HFFc6 (cell line): ENCODE measurements around the gene PLCL2. TPM values are rescaled to one million over a fixed set of nuclear protein-coding genes. Genes with fewer than 3 reads are reported as not detected.

Source experiments
- DNase-seq: peaks from one replicate; pipeline ENCODE4 v3.0.0-alpha.2; 2018
- H3K27ac Mint-ChIP-seq: 2 replicates; pipeline ENCODE4 v1.8.0; 2020; ENCODE audit warnings: mild to moderate bottlenecking, mixed read lengths
- H3K27me3 Mint-ChIP-seq: 2 replicates; pipeline ENCODE4 v1.8.0; 2021; ENCODE audit warnings: mild to moderate bottlenecking, moderate library complexity, mixed read lengths; ENCODE audit not compliant: insufficient read depth
- H3K36me3 Mint-ChIP-seq: 2 replicates; pipeline ENCODE4 v1.8.0; 2021; ENCODE audit warnings: low read depth, mixed read lengths
- H3K4me1 Mint-ChIP-seq: 2 replicates; pipeline ENCODE4 v1.8.0; 2020; ENCODE audit warnings: low read depth, mixed read lengths
- H3K4me3 Mint-ChIP-seq: 2 replicates; pipeline ENCODE4 v1.8.0; 2020; ENCODE audit warnings: mild to moderate bottlenecking, moderate library complexity, mixed read lengths
- H3K9me3 Mint-ChIP-seq: 2 replicates; pipeline ENCODE4 v1.8.0; 2020; ENCODE audit warnings: mild to moderate bottlenecking, mixed read lengths
- CTCF ChIP-seq: fragments of 200-600 bp; sonication (generic); IDR thresholded peaks from 2 replicates; pipeline ENCODE4 v1.5.0; 2021; ENCODE audit warnings: antibody characterized with exemption, mild to moderate bottlenecking
- total RNA-seq, 6 experiments: library from RNA; stranded (reverse); fragmentation: NEBNext Ultra II Directional; extraction: Animal tissue kit (Norgen Biotek cat#: 25700); gene quantifications; 2 replicates in 1 of 6; 3 replicates in 5 of 6; pipeline ENCODE4 v1.2.3, GENCODE V29; 2021

Gene PLCL2
- total RNA-seq, 6 experiments from 2014 or later, result 3.9 to 6.4 (median 5.7) TPM

- no peak overlapping the region for H3K27ac Mint-ChIP-seq
- H3K27me3 Mint-ChIP-seq, result no peaks in the 10 kb centered on the region
- H3K4me3 Mint-ChIP-seq, result no peak overlapping the region
- no peaks in the 10 kb centered on the region for H3K9me3 Mint-ChIP-seq
- DNase-seq, result no peak
- no peaks in the 10 kb centered on the region for H3K36me3 Mint-ChIP-seq
- no peak for TF ChIP-seq CTCF
- peaks cover 18% of the 10 kb centered on the region for H3K4me1 Mint-ChIP-seq
These were observed 110.2 kb downstream of the PLCL2 start for GRCh38 chr3:16994854-16995525.

- Mint-ChIP-seq H3K36me3 (no peaks in the 10 kb centered on the region), H3K4me3 (no peak overlapping the region), H3K9me3 (no peaks in the 10 kb centered on the region), H3K4me1 (peaks cover 18% of the 10 kb centered on the region), H3K27ac (no peak overlapping the region), H3K27me3 (no peaks in the 10 kb centered on the region)
- TF ChIP-seq CTCF, result no peak
- DNase-seq, result no peak
These were observed 110.8 kb downstream of the PLCL2 start for GRCh38 chr3:16995601-16996000.

DNA sequence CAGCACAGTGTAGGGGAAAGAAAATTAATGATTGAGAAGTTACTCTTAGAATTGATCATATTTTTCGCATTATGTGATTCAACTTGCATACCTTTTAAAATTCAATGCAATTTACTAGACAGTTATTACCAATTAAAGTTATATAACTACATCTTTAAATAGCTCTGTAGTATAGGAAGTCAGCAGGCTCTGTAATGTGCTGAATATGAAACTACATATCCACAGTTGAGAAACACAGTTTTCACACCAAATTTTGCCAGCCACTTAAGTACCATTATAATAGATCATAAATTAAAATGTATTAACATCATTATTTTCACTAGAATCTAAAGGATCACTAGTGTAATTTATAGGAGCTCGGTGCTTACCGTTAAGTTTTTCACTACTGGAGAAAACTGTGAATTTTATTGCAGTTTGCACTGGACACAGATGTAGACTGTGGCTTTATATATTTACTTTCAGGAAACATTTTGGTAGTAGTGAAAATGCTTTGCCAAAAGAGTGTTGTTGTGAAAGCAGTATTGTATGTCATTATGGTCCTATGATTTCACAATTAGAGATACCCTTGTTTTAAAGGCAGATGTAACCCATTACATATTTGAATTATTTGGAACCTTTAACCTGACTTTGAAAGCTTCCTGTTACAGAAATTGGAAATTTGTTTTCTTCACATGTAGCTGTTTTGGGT lies 113.6 kb downstream of the PLCL2 start:
- Mint-ChIP-seq H3K4me3 (no peak overlapping the region), H3K9me3 (peaks cover 15% of the 10 kb centered on the region), H3K4me1 (peaks cover 13% of the 10 kb centered on the region), H3K36me3 (peaks cover 12% of the 10 kb centered on the region; the same call in 1 of the 2 replicates), H3K27ac (no peak overlapping the region), H3K27me3 (no peaks in the 10 kb centered on the region)
- DNase-seq, result no peak
- no peak for TF ChIP-seq CTCF

- TF ChIP-seq CTCF, result no peak
- Mint-ChIP-seq H3K36me3 (peaks cover 12% of the 10 kb centered on the region; the same call in 1 of the 2 replicates), H3K4me1 (peaks cover 7% of the 10 kb centered on the region; the same call in 1 of the 2 replicates), H3K27me3 (no peaks in the 10 kb centered on the region; the same call in 1 of the 2 replicates), H3K27ac (no peak overlapping the region), H3K4me3 (no peak overlapping the region), H3K9me3 (peaks cover 15% of the 10 kb centered on the region)
- DNase-seq, result no peak
These were observed 114.4 kb downstream of the PLCL2 start for GRCh38 chr3:16999161-16999560.

- no peak for DNase-seq
- Mint-ChIP-seq H3K4me3 (no peak overlapping the region), H3K36me3 (peaks cover 12% of the 10 kb centered on the region; the same call in 1 of the 2 replicates), H3K27ac (no peak overlapping the region), H3K4me1 (peaks cover 7% of the 10 kb centered on the region; the same call in 1 of the 2 replicates), H3K9me3 (peaks cover 15% of the 10 kb centered on the region), H3K27me3 (no peaks in the 10 kb centered on the region; the same call in 1 of the 2 replicates)
- no peak for TF ChIP-seq CTCF
These were observed 115.1 kb downstream of the PLCL2 start for GRCh38 chr3:16999871-17000270.
